HCEC 1CT (cell line): Measurements from ENCODE around the gene MXRA5.
"Not testable (repeated sequence)": the region's sequence is repeated elsewhere in the genome, so short reads cannot be mapped to it uniquely, and the experiment has no call there.

Experiments
- DNase-seq: peaks from one replicate; pipeline ENCODE4 v3.0.0-alpha.2; 2017

The MXRA5 gene, protein sequence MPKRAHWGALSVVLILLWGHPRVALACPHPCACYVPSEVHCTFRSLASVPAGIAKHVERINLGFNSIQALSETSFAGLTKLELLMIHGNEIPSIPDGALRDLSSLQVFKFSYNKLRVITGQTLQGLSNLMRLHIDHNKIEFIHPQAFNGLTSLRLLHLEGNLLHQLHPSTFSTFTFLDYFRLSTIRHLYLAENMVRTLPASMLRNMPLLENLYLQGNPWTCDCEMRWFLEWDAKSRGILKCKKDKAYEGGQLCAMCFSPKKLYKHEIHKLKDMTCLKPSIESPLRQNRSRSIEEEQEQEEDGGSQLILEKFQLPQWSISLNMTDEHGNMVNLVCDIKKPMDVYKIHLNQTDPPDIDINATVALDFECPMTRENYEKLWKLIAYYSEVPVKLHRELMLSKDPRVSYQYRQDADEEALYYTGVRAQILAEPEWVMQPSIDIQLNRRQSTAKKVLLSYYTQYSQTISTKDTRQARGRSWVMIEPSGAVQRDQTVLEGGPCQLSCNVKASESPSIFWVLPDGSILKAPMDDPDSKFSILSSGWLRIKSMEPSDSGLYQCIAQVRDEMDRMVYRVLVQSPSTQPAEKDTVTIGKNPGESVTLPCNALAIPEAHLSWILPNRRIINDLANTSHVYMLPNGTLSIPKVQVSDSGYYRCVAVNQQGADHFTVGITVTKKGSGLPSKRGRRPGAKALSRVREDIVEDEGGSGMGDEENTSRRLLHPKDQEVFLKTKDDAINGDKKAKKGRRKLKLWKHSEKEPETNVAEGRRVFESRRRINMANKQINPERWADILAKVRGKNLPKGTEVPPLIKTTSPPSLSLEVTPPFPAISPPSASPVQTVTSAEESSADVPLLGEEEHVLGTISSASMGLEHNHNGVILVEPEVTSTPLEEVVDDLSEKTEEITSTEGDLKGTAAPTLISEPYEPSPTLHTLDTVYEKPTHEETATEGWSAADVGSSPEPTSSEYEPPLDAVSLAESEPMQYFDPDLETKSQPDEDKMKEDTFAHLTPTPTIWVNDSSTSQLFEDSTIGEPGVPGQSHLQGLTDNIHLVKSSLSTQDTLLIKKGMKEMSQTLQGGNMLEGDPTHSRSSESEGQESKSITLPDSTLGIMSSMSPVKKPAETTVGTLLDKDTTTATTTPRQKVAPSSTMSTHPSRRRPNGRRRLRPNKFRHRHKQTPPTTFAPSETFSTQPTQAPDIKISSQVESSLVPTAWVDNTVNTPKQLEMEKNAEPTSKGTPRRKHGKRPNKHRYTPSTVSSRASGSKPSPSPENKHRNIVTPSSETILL (N-terminal part only)

GRCh38 chrX:3346501-3347259, at the start of gene MXRA5:
MXRA5 (minus strand) TSS chrX:3346652; CDS start chrX:3343833, 2,819 bp downstream.
- no peak for DNase-seq

GRCh38 chrX:3393581-3394111, 47.2 kb upstream of the MXRA5 start:
- DNase-seq, result no peak

- no peak for DNase-seq
These were observed 46.7 kb upstream of the MXRA5 start for GRCh38 chrX:3393178-3393577.

DNA sequence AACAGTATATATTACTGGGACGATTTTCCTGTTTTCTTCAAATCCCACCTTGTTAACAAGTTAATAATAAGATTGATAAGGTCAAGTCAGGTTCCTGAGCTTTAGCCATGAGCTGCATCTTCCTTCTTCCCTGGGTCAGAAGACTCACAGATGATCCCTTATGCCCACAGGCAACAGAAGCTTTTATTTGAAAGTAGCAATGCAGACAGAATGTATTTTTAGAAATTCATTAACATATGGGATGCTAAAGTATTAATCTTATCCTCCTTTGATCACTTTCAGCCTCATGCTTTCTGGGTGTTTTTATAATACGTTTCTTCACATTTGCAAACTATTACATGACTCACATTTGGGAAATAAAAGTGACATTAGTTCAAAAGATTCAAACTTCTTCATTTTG, 42.0 kb upstream of the MXRA5 start:
- DNase-seq, result no peak

GRCh38 chrX:3384327-3384726, 37.9 kb upstream of the MXRA5 start:
- no peak for DNase-seq

GRCh38 chrX:3380603-3381002, 34.2 kb upstream of the MXRA5 start:
- DNase-seq, result no peak

GRCh38 chrX:3379111-3379510, 32.7 kb upstream of the MXRA5 start:
- DNase-seq, result no peak

DNA sequence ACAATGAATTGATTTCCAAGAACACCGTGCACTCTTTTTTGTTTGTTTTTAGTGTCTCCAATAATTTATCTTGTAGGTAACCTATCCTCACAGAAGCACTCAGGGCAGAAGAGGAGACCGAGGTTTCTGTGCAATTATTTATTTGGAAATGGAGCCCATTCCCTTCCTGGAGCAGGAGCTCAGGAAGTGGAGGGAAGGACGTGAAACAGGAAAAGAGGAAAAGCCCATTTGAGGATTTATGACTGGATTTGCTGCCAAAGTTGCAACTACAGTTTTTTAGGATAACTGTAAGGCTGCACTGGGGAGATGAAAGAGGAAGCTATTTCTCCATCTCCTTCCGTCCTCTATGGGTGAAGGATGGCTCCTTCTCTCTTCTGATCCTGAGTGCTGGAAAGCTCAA, 31.7 kb upstream of the MXRA5 start:
- no peak for DNase-seq

- DNase-seq, result no peak
These were observed 31.1 kb upstream of the MXRA5 start for GRCh38 chrX:3377560-3377959.

DNA sequence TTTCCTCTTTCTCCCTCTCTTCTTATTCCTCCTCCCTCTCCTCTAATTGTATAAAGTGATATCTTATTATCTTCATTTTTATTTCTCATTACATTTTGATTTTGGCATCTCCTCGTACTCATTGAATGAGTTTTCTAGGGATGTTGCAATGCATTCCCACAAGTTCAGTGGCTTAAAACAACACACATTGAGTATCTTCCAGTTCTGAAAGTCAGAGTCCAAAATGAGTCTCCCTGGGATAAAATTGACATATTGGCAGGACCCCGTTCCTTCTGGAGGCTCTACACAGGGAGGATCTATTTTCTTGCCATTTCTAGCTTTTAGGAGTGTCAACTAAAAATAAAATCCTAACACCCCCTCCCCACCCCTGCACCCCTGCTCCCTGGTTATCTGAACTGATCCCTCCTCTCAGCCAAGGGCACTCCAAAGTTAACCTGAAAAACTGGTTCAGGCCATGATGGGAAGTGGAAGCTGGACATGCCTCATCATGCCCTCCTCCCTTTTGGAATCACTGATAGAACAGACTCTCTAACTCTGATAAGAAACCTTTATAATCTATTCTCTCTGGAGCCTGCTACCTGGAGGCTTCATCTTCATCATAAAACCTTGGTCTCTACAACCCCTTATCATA, 29.5 kb upstream of the MXRA5 start:
- not testable (repeated sequence) for DNase-seq

DNA sequence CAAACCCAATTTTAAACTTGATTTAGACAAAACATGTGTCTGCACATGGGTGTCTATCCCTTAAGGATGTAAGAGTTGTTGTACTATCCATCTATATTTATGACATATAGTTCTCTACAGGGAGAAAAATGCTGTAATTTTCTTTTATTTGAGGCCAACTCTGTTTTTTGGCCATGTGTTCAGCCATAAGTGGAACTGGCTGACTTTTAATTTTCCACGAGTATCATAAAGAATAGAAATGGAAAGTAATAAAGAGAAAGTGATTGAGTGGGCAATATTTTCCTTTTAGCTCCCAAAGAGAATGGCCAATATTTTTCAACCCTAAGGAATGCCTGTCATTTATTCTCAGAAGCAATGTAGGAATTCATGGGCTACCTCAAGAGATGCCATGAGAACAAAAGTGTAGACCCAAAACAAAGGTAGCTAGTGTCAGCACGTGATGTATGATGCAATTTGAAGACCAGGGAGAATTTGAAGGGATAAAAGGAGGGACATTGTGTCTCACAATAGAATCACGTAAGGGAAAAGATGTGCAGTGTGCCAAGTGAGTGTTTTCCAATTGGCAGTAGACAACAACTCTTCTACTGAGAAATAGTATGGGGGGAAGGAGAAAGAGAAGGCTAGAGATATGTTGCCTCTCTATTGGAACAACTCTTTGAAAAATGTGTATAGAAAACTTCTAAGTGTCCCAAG, 27.8 kb upstream of the MXRA5 start:
- no peak for DNase-seq

GRCh38 chrX:3371163-3371562, 24.7 kb upstream of the MXRA5 start:
- DNase-seq, result no peak

DNA sequence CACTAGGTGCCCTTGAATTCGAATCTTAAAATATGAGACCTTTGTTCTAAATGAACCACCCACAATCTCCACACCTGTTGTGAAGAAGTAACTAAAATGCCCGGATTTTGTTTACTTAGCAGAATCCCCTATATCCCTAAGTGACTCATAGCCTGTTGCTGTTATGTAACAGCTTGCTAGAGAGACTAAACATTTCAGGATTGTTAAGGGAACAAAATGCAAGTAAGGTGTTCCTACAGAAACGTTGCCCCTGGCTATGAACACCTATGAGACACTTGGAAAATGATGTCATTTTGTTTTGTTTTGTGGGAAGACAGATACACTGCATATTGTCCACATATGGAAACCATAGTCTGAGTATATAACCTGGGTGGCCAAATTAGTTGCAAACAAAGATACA, 24.2 kb upstream of the MXRA5 start:
- DNase-seq, result no peak

GRCh38 chrX:3362956-3363355, 16.5 kb upstream of the MXRA5 start:
- no peak for DNase-seq

DNA sequence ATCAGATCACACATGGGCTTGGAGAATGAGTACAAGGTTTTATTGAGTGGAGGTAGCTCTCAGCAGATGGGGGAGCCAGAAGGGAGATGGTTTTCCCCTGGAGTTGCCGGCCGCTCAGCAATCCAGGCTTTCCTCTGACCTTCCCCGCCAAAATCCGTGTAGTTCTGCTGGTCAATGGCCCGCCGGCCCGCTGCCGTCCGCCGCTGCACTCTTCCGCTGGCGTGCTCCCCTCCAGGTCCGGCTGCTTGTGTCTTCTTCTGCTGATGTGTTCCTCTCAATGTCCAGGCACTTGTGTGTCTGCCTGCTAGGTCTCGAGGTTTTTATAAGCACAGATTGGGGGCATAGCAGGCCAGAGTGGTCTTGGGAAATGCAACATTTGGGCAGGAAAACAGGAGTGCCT, 14.4 kb upstream of the MXRA5 start:
- DNase-seq, result no peak

- not testable (repeated sequence) for DNase-seq
These were observed 6.3 kb upstream of the MXRA5 start for GRCh38 chrX:3352741-3353140.

GRCh38 chrX:3351276-3351675, 4.8 kb upstream of the MXRA5 start:
- no peak for DNase-seq

DNA sequence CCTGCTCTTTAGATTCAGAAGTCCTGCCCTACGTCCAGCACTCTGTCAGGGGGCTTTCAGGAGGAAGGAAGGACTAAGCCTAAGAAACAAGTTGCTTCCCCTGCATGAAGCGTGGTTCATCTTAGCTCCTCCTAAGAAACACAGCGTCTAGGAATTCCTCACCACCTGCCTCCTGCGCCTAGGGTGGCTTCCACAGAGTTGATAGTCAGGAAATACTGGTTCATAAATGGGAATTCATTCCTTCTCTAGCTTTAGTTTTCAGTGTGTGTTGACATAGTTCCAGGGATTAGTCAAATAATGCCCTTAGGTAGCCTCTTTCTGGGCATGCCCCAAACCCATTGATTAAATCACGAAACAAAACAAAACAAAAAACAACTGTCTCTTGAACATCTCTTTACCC, 1.7 kb upstream of the MXRA5 start:
- no peak for DNase-seq

- no peak for DNase-seq
These were observed 916 bp downstream of the MXRA5 start for GRCh38 chrX:3345281-3346191.

DNA sequence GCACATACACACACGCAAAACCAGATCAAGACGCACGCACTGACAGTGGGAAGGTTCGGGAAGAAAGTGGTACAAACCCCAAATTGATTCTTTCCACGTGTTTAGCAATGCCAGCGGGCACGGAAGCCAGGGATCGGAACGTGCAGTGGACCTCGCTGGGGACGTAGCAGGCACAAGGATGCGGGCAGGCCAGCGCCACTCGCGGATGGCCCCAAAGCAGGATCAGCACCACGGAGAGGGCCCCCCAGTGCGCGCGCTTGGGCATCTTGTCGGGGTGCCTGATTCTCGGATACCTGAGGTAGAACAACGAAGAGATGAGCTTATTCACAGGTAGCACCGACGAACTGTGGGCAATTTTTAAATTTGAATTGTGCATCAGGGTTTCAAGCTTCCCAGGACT, 2.9 kb downstream of the MXRA5 start:
- DNase-seq, result not testable (repeated sequence)
